GM18909 (cell line): Measurements from ENCODE around the gene KLF5.
"Not testable (repeated sequence)": the region's sequence is repeated elsewhere in the genome, so short reads cannot be mapped to it uniquely, and the experiment has no call there.

Experiments used
- ATAC-seq: cut with Tn5 transposase; IDR thresholded peaks from one replicate; pipeline ENCODE4 v1.9.1; 2021; ENCODE audit warnings: mild to moderate bottlenecking; ENCODE audit not compliant: unreplicated experiment, poor library complexity

KLF5 gene

GRCh38 chr13:73058736-73059459 lies at the start of gene KLF5:
Gene KLF5 (plus strand): TSS chr13:73059005. CDS start chr13:73059328, 323 bp downstream.
- ATAC-seq, result peak; percentile 98

DNA sequence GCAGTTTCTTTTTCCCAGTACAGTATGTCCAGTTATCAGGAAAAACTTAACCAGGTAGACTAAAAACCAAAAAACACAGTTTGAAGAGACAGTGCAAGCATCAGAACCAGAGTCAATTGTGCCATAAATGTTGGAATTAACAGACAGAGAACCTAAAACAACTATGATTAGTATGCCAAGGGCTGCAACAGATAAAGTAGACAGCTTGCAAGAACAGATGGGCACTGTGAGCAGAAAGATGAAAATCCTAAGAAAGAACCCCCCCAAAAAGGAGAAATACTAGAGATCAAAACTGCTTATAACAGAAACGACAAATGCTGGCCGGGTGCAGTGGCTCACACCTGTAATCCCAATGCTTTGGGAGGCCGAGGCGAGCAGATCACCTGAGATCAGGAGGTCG lies 47.1 kb upstream of the KLF5 start:
- no peak for ATAC-seq

GRCh38 chr13:73015805-73016204 lies 43.0 kb upstream of the KLF5 start:
- ATAC-seq, result no peak

GRCh38 chr13:73018336-73018735 lies 40.5 kb upstream of the KLF5 start:
- no peak for ATAC-seq

DNA sequence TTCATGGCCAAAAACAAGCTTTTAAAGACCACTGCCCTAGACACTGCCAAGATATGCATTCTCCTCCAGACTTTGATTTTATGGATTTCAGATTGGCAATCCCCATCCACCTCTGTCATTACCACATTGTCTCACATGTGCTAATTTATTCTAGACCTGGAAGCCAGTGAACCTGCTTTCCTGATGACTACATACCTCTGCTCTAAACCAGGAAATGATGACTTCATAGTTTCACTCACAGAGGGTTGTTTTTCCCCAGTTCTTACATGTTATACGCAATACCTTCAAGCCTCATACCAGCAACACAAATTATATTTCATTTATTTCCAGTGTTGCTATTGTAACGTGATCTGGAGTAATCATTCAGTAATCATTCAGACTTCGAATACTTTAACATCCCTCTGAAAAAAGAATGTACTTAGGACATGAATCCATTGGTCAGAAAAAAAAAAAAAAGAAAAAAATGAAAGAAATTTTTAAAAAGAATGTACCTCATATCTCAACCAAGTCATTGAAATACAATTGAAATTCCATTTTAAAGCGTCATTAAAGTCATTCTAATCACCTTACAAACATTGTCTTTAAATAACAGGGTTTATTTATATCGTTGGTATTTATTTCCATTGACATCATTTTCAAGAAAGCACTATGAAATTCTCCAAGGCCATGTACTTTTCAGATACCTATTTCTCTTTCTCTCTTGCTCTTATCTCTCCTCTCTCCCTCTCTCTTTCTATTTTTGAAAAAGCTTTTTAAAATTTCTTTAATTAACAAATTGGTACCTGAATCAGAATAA lies 33.4 kb upstream of the KLF5 start:
- no peak for ATAC-seq

- ATAC-seq, result no peak
Observed at GRCh38 chr13:73034901-73035300, 23.9 kb upstream of the KLF5 start.

GRCh38 chr13:73035660-73036059 lies 23.1 kb upstream of the KLF5 start:
- no peak for ATAC-seq

DNA sequence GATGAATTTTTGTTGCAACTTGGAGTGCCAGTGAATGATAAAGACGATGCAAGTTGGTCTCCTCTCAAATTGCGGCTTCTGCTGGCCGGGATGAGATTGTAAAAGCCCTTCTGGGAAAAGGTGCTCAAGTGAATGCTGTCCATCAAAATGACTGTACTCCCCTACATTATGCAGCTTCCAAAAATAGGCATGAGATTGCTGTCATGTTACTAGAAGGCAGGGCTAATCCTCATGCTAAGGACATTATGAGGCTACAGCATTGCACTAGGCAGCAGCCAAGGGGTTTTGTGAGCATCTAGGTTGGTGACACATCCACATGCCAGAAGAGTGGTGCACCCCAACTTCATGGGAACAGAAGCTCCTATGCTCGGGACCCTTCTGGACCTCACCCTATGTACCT lies 22.2 kb upstream of the KLF5 start:
- ATAC-seq, result no peak

- no peak for ATAC-seq
Observed at GRCh38 chr13:73038064-73038463, 20.7 kb upstream of the KLF5 start.

GRCh38 chr13:73039201-73040108 lies 19.4 kb upstream of the KLF5 start:
- ATAC-seq, result no peak

GRCh38 chr13:73040484-73040883 lies 18.3 kb upstream of the KLF5 start:
- ATAC-seq, result no peak

- ATAC-seq, result no peak
Observed at GRCh38 chr13:73040968-73041596, 17.7 kb upstream of the KLF5 start.

- ATAC-seq, result no peak
Observed at GRCh38 chr13:73045031-73045430, 13.8 kb upstream of the KLF5 start.

- not testable (repeated sequence) for ATAC-seq
Observed at GRCh38 chr13:73048615-73049014, 10.2 kb upstream of the KLF5 start.

DNA sequence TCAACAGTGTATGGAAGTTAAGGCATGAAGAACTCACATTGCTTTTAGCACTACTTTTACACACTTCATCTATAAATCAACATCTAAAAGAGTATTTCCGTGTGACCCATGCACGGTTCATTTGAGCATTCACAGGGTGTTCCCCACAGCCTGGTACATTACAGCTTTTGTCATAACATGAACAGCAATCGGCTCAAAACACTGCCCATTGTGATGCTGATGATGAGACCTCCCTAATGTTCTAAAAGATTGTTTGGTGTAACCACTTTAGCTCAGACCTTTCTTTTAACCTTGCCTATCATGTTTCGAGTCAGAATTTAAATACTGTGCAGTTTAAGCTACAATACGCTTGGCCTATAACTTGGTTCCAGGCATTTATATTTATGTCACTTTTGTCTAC lies 4.1 kb upstream of the KLF5 start:
- no peak for ATAC-seq

GRCh38 chr13:73055813-73056564 lies 2.8 kb upstream of the KLF5 start:
- ATAC-seq, result no peak

- no peak for ATAC-seq
Observed at GRCh38 chr13:73056565-73056962, 2.2 kb upstream of the KLF5 start.

GRCh38 chr13:73057284-73058063 lies 1.3 kb upstream of the KLF5 start:
- ATAC-seq, result no peak

DNA sequence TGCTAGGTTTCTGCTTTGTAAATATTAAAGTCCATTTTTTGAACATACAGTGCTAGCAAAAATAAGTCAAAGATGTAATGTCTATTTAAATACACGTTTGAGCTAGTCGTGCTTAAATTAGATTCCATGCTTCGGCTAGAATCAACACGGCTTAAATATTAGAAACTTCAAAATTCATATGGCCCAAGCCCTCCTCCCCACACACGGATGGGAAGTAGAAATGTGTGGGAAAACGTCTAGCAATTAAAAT lies 816 bp upstream of the KLF5 start:
- no peak for ATAC-seq
